Non-pigmented ciliary epithelial cell (primary cell): ENCODE measurements around the gene CAMTA1.

Source experiments
- DNase-seq: peaks from one replicate; pipeline ENCODE4 v3.0.0-alpha.2; 2010; ENCODE audit warnings: low read depth

Gene CAMTA1

GRCh38 chr1:7536891-7537591 lies 751.8 kb downstream of the CAMTA1 start:
- DNase-seq, result no peak

- no peak for DNase-seq
These were observed 752.8 kb downstream of the CAMTA1 start for GRCh38 chr1:7538033-7538432.

GRCh38 chr1:7538849-7539768 lies 753.9 kb downstream of the CAMTA1 start:
- DNase-seq, result no peak

GRCh38 chr1:7539769-7540175 lies 754.5 kb downstream of the CAMTA1 start:
- no peak for DNase-seq

GRCh38 chr1:7540816-7541215 lies 755.6 kb downstream of the CAMTA1 start:
- DNase-seq, result no peak

GRCh38 chr1:7541629-7542028 lies 756.4 kb downstream of the CAMTA1 start:
- no peak for DNase-seq

GRCh38 chr1:7543718-7544090 lies 758.5 kb downstream of the CAMTA1 start:
- DNase-seq, result no peak

- DNase-seq, result peak; percentile 42
These were observed 764.3 kb downstream of the CAMTA1 start for GRCh38 chr1:7549277-7550161.

GRCh38 chr1:7550261-7550865 lies 765.1 kb downstream of the CAMTA1 start:
- no peak for DNase-seq

- no peak for DNase-seq
These were observed 765.7 kb downstream of the CAMTA1 start for GRCh38 chr1:7550981-7551380.

- DNase-seq, result no peak
These were observed 766.2 kb downstream of the CAMTA1 start for GRCh38 chr1:7551442-7551841.

- DNase-seq, result no peak
These were observed 767.1 kb downstream of the CAMTA1 start for GRCh38 chr1:7552402-7552801.

- no peak for DNase-seq
These were observed 767.9 kb downstream of the CAMTA1 start for GRCh38 chr1:7553042-7553690.

- DNase-seq, result no peak
These were observed 769.4 kb downstream of the CAMTA1 start for GRCh38 chr1:7554385-7555235.

GRCh38 chr1:7555391-7556185 lies 770.3 kb downstream of the CAMTA1 start:
- DNase-seq, result no peak

- DNase-seq, result no peak
These were observed 772.1 kb downstream of the CAMTA1 start for GRCh38 chr1:7557301-7557891.

- no peak for DNase-seq
These were observed 772.8 kb downstream of the CAMTA1 start for GRCh38 chr1:7558041-7558461.

GRCh38 chr1:7558481-7558880 lies 773.2 kb downstream of the CAMTA1 start:
- no peak for DNase-seq
